VCaP (cell line): Measurements from ENCODE around the gene XYLT1.

Source experiments
- H3K27ac ChIP-seq: fragments of 450-650 bp; 2 replicates; pipeline ENCODE4 v1.5.1; 2017
- CTCF ChIP-seq: fragments of 450-650 bp; conservative IDR thresholded peaks from 2 replicates; pipeline ENCODE4 v1.5.1; 2017; ENCODE audit warnings: mild to moderate bottlenecking, moderate library complexity

XYLT1 gene

GRCh38 chr16:17470908-17471718, at the start of gene XYLT1:
TSS of gene XYLT1 (minus strand) at chr16:17470960. CDS start at chr16:17470796, 164 bp downstream.
- H3K27ac ChIP-seq, result peak within 1 kb of the TSS; percentile 34; the same call in 1 of the 2 replicates
- TF ChIP-seq CTCF, result no peak

- no peak for TF ChIP-seq CTCF
These were observed 49.4 kb upstream of the XYLT1 start for GRCh38 chr16:17520111-17520510.

GRCh38 chr16:17519101-17519955, 48.6 kb upstream of the XYLT1 start:
- no peak overlapping the region for H3K27ac ChIP-seq
- no peak for TF ChIP-seq CTCF

More at GRCh38 chr16:17520111-17520510, 49.4 kb upstream of the XYLT1 start:
- H3K27ac ChIP-seq, result no peak overlapping the region

- H3K27ac ChIP-seq, result no peak overlapping the region
- no peak for TF ChIP-seq CTCF
These were observed 47.7 kb upstream of the XYLT1 start for GRCh38 chr16:17518441-17518840.

- H3K27ac ChIP-seq, result no peak overlapping the region
- no peak for TF ChIP-seq CTCF
These were observed 44.9 kb upstream of the XYLT1 start for GRCh38 chr16:17515421-17516210.

GRCh38 chr16:17512636-17513220, 42.0 kb upstream of the XYLT1 start:
- H3K27ac ChIP-seq, result no peak overlapping the region
- TF ChIP-seq CTCF, result no peak
